K562 (cell line): ENCODE results near the gene KCNJ2. TPM values are rescaled to one million over a fixed set of nuclear protein-coding genes. Genes with fewer than 3 reads are reported as not detected.

Experiments used
- ATAC-seq: fragments of 200-7000 bp; cut with Tn5 transposase; 3 replicates; pipeline ENCODE4 v1.9.1; 2020; ENCODE audit warnings: moderate library complexity
- BruUV-seq: library from RNA; stranded (reverse); fragments of 400-500 nt; replicated peaks from 2 replicates; lab custom pipeline; 2021; lab: Mats Ljungman, UMichigan
- CTCF ChIA-PET: fragments of 300-600 bp; formaldehyde crosslinking; extraction: SDS; loops from one replicate; lab custom pipeline; 2021; ENCODE audit warnings: low intra/inter-chr PET ratio; lab: Yijun Ruan, JAX
- POLR2A ChIA-PET: fragments of 300-600, 350-650 bp; sonication (Branson Sonifier 250); formaldehyde crosslinking; extraction: SDS; loops from one replicate; lab custom pipeline; 2021; ENCODE audit warnings: antibody characterized with exemption, inconsistent platforms; lab: Yijun Ruan, JAX
- DNase-seq, 4 experiments: peaks; one replicate each; pipeline versions ENCODE4 v3.0.0 to v3.0.0-alpha.2; 2011 to 2018; ENCODE audit warnings: low spot score in 3 of 4, mixed read lengths in 3 of 4; ENCODE audit errors: extremely low read depth in 1 of 4
- FAIRE-seq: peaks from 2 replicates; lab custom pipeline; 2011; peaks lifted over from hg19 to GRCh38; lab: Jason Lieb, UNC
- H2AFZ ChIP-seq: 2 replicates; pipeline ENCODE4 v1.6.0; 2011; ENCODE audit warnings: low read depth, low read length, control low read depth, inconsistent platforms
- H3K27ac ChIP-seq: fragments of 200-600 bp; 3 replicates; pipeline ENCODE4 v1.8.0; 2011; ENCODE audit warnings: low read depth, mild to moderate bottlenecking, control low read depth, inconsistent platforms, low read length, moderate library complexity, mixed read lengths; ENCODE audit errors: extremely low read depth
- H3K27me3 ChIP-seq, 2 experiments: fragments of 300-600 bp in 1 of 2; 2 replicates in 1 of 2; 3 replicates in 1 of 2; pipeline versions ENCODE4 v1.6.0 to v1.8.0; 2011; ENCODE audit warnings: inconsistent platforms in 2 of 2, low read length in 2 of 2, mild to moderate bottlenecking in 1 of 2, mixed read lengths in 1 of 2, moderate library complexity in 1 of 2; ENCODE audit not compliant: control insufficient read depth in 2 of 2, insufficient read depth in 2 of 2
- H3K36me3 ChIP-seq: fragments of 300-600 bp; 3 replicates; pipeline ENCODE4 v1.8.0; 2011; ENCODE audit warnings: mild to moderate bottlenecking, low read length, inconsistent platforms; ENCODE audit not compliant: control insufficient read depth, insufficient read depth
- H3K4me1 ChIP-seq, 2 experiments: fragments of 200-600 bp in 1 of 2; replicated peaks in 1 of 2; 2 replicates in 1 of 2; 3 replicates in 1 of 2; pipeline versions ENCODE4 v1.5.1 to v1.8.0; 2011; ENCODE audit warnings: inconsistent platforms in 2 of 2, low read length in 2 of 2, mild to moderate bottlenecking in 1 of 2, mixed read lengths in 1 of 2, moderate library complexity in 1 of 2; ENCODE audit not compliant: control insufficient read depth in 2 of 2, insufficient read depth in 2 of 2
- H3K4me2 ChIP-seq: 2 replicates; pipeline ENCODE4 v1.6.1; 2011; ENCODE audit warnings: low read length, control low read depth, inconsistent platforms, mixed read lengths; ENCODE audit not compliant: insufficient read depth
- H3K4me3 ChIP-seq: fragments of 200-600 bp; sonication (generic), shearing (Covaris generic); 2 replicates; pipeline ENCODE4 v1.5.1; 2016; ENCODE audit warnings: control low read depth, inconsistent platforms
- H3K79me2 ChIP-seq: fragments of 200-600 bp; 3 replicates; pipeline ENCODE4 v1.8.0; 2011; ENCODE audit warnings: low read length, inconsistent platforms; ENCODE audit not compliant: control insufficient read depth, insufficient read depth
- H3K9ac ChIP-seq, 2 experiments: 2 replicates each; pipeline versions ENCODE4 v1.6.0 to v1.6.1; 2011; ENCODE audit warnings: low read depth in 2 of 2, low read length in 2 of 2, control low read depth in 1 of 2, inconsistent platforms in 1 of 2, mild to moderate bottlenecking in 1 of 2, mixed read lengths in 1 of 2; ENCODE audit not compliant: insufficient read depth in 1 of 2
- H3K9me1 ChIP-seq: one replicate; pipeline ENCODE4 v1.6.0; 2011; ENCODE audit warnings: inconsistent platforms, mild to moderate bottlenecking, low read length, moderate library complexity; ENCODE audit not compliant: control insufficient read depth, insufficient read depth
- H3K9me3 ChIP-seq: replicated peaks from 2 replicates; pipeline ENCODE4 v1.5.1; 2011; ENCODE audit warnings: low read depth, low read length, inconsistent platforms; ENCODE audit not compliant: control insufficient read depth, insufficient read depth
- H4K20me1 ChIP-seq: replicated peaks from 2 replicates; pipeline ENCODE4 v1.6.1; 2011; ENCODE audit warnings: low read length, inconsistent platforms, mixed read lengths; ENCODE audit not compliant: control insufficient read depth, insufficient read depth
- DIDO1 ChIP-seq: fragments of 450-650 bp; IDR thresholded peaks from 2 replicates; pipeline ENCODE4 v1.6.1; 2016; ENCODE audit warnings: low read depth, missing biosample characterization, missing genetic modification characterization
- EP400 ChIP-seq: fragments of 450-650 bp; IDR thresholded peaks from 2 replicates; pipeline ENCODE4 v1.6.1; 2017; ENCODE audit warnings: antibody characterized with exemption, mild to moderate bottlenecking, moderate library complexity
- KLF1 ChIP-seq: fragments of 450-650 bp; IDR thresholded peaks from 2 replicates; pipeline ENCODE4 v1.6.1; 2016; ENCODE audit warnings: missing genetic modification characterization, missing compliant biosample characterization
- NCOA4 ChIP-seq: fragments of 450-650 bp; IDR thresholded peaks from 2 replicates; pipeline ENCODE4 v1.6.1; 2018; ENCODE audit warnings: mild to moderate bottlenecking; ENCODE audit not compliant: partially characterized antibody
- NKRF ChIP-seq: fragments of 450-650 bp; IDR thresholded peaks from 2 replicates; pipeline ENCODE4 v1.6.1; 2016; ENCODE audit warnings: borderline replicate concordance
- POLR2H ChIP-seq: IDR thresholded peaks from 2 replicates; pipeline ENCODE4 v1.6.1; 2016; ENCODE audit warnings: missing genetic modification characterization, low read depth, mild to moderate bottlenecking, control low read depth, missing compliant biosample characterization, moderate library complexity
- RB1 ChIP-seq: fragments of 450-650 bp; IDR thresholded peaks from 2 replicates; pipeline ENCODE4 v1.6.1; 2017; ENCODE audit warnings: low read depth, mild to moderate bottlenecking
- TARDBP ChIP-seq: fragments of 450-650 bp; IDR thresholded peaks from 2 replicates; pipeline ENCODE4 v1.6.1; 2016
- ZNF133 ChIP-seq: fragments of 250-450 bp; sonication (Bioruptor Pico); IDR thresholded peaks from 2 replicates; pipeline ENCODE4 v1.4.0; 2020; ENCODE audit warnings: mild to moderate bottlenecking
- ZNF212 ChIP-seq: fragments of 450-650 bp; formaldehyde crosslinking; IDR thresholded peaks from 2 replicates; pipeline ENCODE4 v1.4.0; 2020; ENCODE audit warnings: mild to moderate bottlenecking
- ZNF217 ChIP-seq: sonication (generic); formaldehyde crosslinking; IDR thresholded peaks from 2 replicates; pipeline ENCODE4 v1.8.0; 2022; ENCODE audit warnings: mild to moderate bottlenecking, missing genetic modification reagents
- WGBS: fragments of 100-300 bp; shearing (Covaris generic); methylation state at CpG from one replicate; pipeline ENCODE4 v1.1.6; 2016; ENCODE audit warnings: low coverage, mixed read lengths; ENCODE audit not compliant: insufficient coverage; ENCODE audit errors: missing lambda C conversion rate; 5-methylcytosine and 5-hydroxymethylcytosine counted together
- in situ Hi-C: fragments of 300-500 bp; cut with MboI; formaldehyde crosslinking; loops from 4 replicates; pipeline ENCODE4 v1.15.0; 2018; ENCODE audit warnings: inconsistent platforms, mixed read lengths
- intact Hi-C: fragments of 100-400 bp; cut with micrococcal nuclease; formaldehyde crosslinking; loops from 2 replicates; pipeline ENCODE4 v1.14.2; 2022
- polyA plus RNA-seq, 8 experiments: library from polyadenylated mRNA; depleted of rRNA in 4 of 8; stranded (reverse) in 5 of 8; unstranded in 3 of 8; fragments of >200 nt; fragmentation: Nextera tagmentation in 2 of 8; fragmentation: Illumina TruSeq in 1 of 8; extraction: Ambion mirVana in 2 of 8; extraction: Trizol in 1 of 8; gene quantifications; 2 replicates each; pipeline versions ENCODE4 v1.2.1 to v1.2.3, GENCODE V29; 2011 to 2014; ENCODE audit warnings: inconsistent platforms in 1 of 8, missing spikeins in 1 of 8
- total RNA-seq, 7 experiments: library from RNA; depleted of rRNA in 6 of 7; stranded (reverse); fragments of >200 nt in 6 of 7; fragmentation: Illumina TruSeq in 2 of 7; extraction: Trizol in 2 of 7; gene quantifications; 2 replicates each; pipeline versions ENCODE4 v1.2.1 to v1.2.3, GENCODE V29; 2011 to 2021; ENCODE audit warnings: low replicate concordance in 1 of 7
- TF ChIP-seq, protein P1 (sequence below): fragments of 150-350 bp; conservative IDR thresholded peaks from 2 replicates; pipeline ENCODE4 v1.6.1; 2014; ENCODE audit warnings: low read length
- TF ChIP-seq, protein P2 (sequence below): sonication (generic); formaldehyde crosslinking; IDR thresholded peaks from 2 replicates; pipeline ENCODE4 v1.8.0; 2022; ENCODE audit warnings: mild to moderate bottlenecking, missing genetic modification reagents

Gene KCNJ2
- total and polyA plus RNA-seq, 9 of the 15 experiments (the other 6 are each of a cell fraction or from before 2014, with no cell fraction given), result not detected

GRCh38 chr17:70205401-70205800 is 36.1 kb downstream of the KCNJ2 start (continued):
- TF ChIP-seq, protein P1, sequence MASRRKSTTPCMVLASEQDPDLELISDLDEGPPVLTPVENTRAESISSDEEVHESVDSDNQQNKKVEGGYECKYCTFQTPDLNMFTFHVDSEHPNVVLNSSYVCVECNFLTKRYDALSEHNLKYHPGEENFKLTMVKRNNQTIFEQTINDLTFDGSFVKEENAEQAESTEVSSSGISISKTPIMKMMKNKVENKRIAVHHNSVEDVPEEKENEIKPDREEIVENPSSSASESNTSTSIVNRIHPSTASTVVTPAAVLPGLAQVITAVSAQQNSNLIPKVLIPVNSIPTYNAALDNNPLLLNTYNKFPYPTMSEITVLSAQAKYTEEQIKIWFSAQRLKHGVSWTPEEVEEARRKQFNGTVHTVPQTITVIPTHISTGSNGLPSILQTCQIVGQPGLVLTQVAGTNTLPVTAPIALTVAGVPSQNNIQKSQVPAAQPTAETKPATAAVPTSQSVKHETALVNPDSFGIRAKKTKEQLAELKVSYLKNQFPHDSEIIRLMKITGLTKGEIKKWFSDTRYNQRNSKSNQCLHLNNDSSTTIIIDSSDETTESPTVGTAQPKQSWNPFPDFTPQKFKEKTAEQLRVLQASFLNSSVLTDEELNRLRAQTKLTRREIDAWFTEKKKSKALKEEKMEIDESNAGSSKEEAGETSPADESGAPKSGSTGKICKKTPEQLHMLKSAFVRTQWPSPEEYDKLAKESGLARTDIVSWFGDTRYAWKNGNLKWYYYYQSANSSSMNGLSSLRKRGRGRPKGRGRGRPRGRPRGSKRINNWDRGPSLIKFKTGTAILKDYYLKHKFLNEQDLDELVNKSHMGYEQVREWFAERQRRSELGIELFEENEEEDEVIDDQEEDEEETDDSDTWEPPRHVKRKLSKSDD, result no peak
- no peak for TF ChIP-seq TARDBP
- TF ChIP-seq POLR2H, result no peak
- TF ChIP-seq KLF1, result no peak

DNA sequence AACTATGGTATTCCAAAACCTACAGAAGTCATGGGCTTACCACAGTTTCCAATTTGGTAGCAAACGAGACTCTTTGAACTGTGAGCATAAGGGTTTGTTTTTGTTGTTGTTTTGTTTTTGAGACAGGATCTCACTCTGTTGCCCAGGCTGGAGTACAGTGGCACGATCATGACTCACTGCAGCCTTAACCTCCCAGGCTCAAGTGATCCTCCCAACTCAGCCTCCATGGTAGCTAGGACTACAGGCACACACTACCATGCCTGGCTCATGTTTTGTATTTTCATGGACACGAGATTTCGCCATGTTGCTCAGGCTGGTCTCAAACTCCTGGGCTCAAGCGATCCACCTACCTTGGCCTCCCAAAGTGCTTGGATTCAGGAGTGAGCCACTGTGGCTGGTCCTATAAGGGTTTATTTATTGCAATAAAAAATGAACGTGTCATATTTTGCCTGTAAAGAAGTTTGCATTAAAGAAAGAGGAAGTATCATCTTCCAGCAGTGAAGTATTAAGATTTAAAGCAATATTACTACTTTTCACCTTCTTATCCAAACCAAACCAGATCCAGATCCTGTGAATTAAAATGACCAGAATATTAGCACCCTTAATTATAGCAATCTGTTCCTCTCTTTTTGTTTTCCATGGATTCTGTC is 37.2 kb downstream of the KCNJ2 start:
- H3K27me3 ChIP-seq, result no peaks in the 10 kb centered on the region
- no peaks in the 10 kb centered on the region for H3K79me2 ChIP-seq
- intact Hi-C loops, result no loop called here
- H3K9ac ChIP-seq, result no peak overlapping the region
- FAIRE-seq (no peak), ATAC-seq (no peak), DNase-seq (no peak)
- no peak overlapping the region for H3K4me3 ChIP-seq
- WGBS, result 1% methylated on average over 6 of the region's 6 CpGs
- no peaks in the 10 kb centered on the region for H3K36me3 ChIP-seq
- no peak overlapping the region for H3K4me2 ChIP-seq
- CTCF ChIA-PET, result no interaction called here
- no peaks in the 10 kb centered on the region for H3K9me1 ChIP-seq
- H3K27ac ChIP-seq, result no peak overlapping the region
- in situ Hi-C loops, result no loop called here
- POLR2A ChIA-PET, result no interaction called here
- H3K4me1 ChIP-seq, result no peaks in the 10 kb centered on the region
- BruUV-seq, result no TSS peak
- H3K9me3 ChIP-seq, result no peaks in the 10 kb centered on the region
- no peaks in the 10 kb centered on the region for H4K20me1 ChIP-seq
- TF ChIP-seq NCOA4, result no peak
- no peak for TF ChIP-seq ZNF217 (CRISPR knock-in tag)
- no peak for TF ChIP-seq EP400
- no peak for TF ChIP-seq ZNF212 (CRISPR knock-in tag)
- TF ChIP-seq ZNF133, result no peak
- TF ChIP-seq NKRF, result no peak
- TF ChIP-seq DIDO1 (tag), result no peak
- TF ChIP-seq, protein P2, sequence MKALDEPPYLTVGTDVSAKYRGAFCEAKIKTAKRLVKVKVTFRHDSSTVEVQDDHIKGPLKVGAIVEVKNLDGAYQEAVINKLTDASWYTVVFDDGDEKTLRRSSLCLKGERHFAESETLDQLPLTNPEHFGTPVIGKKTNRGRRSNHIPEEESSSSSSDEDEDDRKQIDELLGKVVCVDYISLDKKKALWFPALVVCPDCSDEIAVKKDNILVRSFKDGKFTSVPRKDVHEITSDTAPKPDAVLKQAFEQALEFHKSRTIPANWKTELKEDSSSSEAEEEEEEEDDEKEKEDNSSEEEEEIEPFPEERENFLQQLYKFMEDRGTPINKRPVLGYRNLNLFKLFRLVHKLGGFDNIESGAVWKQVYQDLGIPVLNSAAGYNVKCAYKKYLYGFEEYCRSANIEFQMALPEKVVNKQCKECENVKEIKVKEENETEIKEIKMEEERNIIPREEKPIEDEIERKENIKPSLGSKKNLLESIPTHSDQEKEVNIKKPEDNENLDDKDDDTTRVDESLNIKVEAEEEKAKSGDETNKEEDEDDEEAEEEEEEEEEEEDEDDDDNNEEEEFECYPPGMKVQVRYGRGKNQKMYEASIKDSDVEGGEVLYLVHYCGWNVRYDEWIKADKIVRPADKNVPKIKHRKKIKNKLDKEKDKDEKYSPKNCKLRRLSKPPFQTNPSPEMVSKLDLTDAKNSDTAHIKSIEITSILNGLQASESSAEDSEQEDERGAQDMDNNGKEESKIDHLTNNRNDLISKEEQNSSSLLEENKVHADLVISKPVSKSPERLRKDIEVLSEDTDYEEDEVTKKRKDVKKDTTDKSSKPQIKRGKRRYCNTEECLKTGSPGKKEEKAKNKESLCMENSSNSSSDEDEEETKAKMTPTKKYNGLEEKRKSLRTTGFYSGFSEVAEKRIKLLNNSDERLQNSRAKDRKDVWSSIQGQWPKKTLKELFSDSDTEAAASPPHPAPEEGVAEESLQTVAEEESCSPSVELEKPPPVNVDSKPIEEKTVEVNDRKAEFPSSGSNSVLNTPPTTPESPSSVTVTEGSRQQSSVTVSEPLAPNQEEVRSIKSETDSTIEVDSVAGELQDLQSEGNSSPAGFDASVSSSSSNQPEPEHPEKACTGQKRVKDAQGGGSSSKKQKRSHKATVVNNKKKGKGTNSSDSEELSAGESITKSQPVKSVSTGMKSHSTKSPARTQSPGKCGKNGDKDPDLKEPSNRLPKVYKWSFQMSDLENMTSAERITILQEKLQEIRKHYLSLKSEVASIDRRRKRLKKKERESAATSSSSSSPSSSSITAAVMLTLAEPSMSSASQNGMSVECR (CRISPR knock-in tag), result no peak
- TF ChIP-seq RB1, result no peak
- H2AFZ ChIP-seq, result no peak overlapping the region
